ENCODE measurements around the gene F11R.

The F11R gene

DNA sequence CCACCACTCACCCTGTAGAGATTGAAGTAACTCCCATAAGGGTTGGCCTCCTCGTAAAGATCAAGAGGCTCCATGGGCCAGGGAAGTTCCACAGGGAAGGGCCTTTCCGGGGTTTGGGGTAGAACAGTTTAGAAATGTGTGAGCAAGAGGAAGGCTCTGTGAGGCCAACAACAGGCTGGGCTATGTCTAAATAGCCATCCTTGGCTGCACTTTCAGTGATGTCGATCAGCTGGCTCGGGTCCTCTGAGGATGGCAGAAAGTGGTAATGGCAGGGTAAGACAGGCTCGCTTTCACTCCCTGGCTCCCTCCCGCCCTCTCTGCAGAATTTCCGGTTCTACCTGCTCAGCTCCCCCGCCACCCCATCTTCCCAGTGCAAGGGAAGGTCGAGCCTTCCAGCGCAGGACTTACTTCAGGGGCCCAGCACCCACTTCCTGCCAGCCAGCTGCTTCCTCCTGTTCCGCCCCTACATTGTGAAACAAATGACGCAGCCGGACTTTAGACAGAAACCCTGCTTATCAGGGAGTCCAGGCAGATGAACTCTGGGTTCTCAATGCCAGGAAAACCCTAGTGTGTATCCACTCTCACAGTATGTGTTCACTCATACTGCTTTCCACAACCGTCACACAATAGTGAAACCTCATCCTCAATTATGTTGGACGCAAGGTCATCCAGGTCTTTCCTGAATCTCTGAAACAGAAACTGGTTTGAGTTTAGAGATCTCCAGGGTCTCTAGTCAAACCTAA is 7.3 kb downstream of the F11R start:
- no peak for DNase-seq (ENCODE audit: extremely low spot score)
- ChIA-PET POLR2A (interaction anchor here (1.1 to 1.3 kb wide), 2 partner anchors 32 to 120 kb away, joined by 3 read pairs; partner anchors contain the start of gene USF1), CTCF (interaction anchor here (1.4 kb wide), 1 partner anchor 16 kb away, joined by 4 read pairs; no protein-coding TSS in a partner anchor)
- TF ChIP-seq LEF1 (IDR thresholded peaks at IDR 0.05; ENCODE audit: borderline replicate concordance) (no peak), FOXA1 (IDR thresholded peaks at IDR 0.05) (no peak)

DNA sequence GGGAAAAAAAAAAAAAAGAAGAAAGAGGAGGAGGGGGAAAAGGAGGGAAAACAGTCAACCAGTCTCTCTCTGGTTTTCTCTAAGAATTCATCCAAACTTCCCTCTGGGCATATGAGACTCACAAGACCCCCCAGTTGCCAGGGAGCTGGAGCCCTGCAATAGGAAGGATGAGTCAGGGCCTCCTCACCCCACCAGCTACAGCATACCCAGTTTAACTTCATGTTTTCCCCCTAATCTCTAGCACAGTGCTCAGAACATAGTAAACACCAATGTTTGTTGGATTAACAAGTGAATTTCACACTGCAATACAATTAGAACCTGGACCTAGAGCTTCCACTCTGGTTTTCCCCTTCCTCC is 7.8 kb downstream of the F11R start:
- TF ChIP-seq, protein P1, sequence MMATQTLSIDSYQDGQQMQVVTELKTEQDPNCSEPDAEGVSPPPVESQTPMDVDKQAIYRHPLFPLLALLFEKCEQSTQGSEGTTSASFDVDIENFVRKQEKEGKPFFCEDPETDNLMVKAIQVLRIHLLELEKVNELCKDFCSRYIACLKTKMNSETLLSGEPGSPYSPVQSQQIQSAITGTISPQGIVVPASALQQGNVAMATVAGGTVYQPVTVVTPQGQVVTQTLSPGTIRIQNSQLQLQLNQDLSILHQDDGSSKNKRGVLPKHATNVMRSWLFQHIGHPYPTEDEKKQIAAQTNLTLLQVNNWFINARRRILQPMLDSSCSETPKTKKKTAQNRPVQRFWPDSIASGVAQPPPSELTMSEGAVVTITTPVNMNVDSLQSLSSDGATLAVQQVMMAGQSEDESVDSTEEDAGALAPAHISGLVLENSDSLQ (IDR thresholded peaks at IDR 0.05): no peak
- no peak for TF ChIP-seq SP1 (IDR thresholded peaks at IDR 0.05)
- TF ChIP-seq LEF1 (IDR thresholded peaks at IDR 0.05; ENCODE audit: borderline replicate concordance): no peak
- ChIA-PET POLR2A (interaction anchor here (1.1 to 1.3 kb wide), 2 partner anchors 33 to 120 kb away, joined by 3 read pairs; partner anchors contain the start of gene USF1), CTCF (interaction anchor here (1.4 kb wide), 1 partner anchor 16 kb away, joined by 4 read pairs; no protein-coding TSS in a partner anchor)
- DNase-seq (ENCODE audit: extremely low spot score): no peak

DNA sequence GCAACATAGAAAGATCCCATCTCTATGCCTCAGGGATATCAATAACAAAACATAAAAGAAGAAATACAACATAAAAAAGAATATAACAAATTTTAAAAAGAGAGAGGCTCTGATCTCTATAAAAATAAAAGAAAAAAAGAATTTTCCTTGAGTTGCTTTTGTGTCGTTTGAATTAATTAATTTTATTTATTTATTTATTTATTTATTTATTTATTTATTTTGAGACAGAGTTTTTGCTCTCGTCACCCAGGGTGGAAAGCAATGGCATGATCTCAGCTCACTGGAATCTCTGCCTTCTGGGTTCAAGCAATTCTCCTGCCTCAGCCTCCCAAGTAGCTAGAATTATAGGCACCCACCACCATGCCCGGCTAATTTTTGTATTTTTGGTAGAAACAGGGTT is 8.5 kb downstream of the F11R start:
- no peak for TF ChIP-seq NFRKB (IDR thresholded peaks at IDR 0.05)
- no peak for TF ChIP-seq SUZ12 (IDR thresholded peaks at IDR 0.05)
- no peak for TF ChIP-seq HDGF (IDR thresholded peaks at IDR 0.05; ENCODE audit: borderline replicate concordance)
- TF ChIP-seq ELF4 (IDR thresholded peaks at IDR 0.05): no peak
- no peak for TF ChIP-seq ZNF384 (IDR thresholded peaks at IDR 0.05)
- TF ChIP-seq FOXK2 (IDR thresholded peaks at IDR 0.05): no peak
- no peak for TF ChIP-seq TARDBP (IDR thresholded peaks at IDR 0.05)
- TF ChIP-seq BHLHE40 (IDR thresholded peaks at IDR 0.05; ENCODE audit: borderline replicate concordance): no peak
- CTCF ChIA-PET: no interaction called here
- DNase-seq (ENCODE audit: extremely low spot score): no peak
- POLR2A ChIA-PET: no interaction called here

DNA sequence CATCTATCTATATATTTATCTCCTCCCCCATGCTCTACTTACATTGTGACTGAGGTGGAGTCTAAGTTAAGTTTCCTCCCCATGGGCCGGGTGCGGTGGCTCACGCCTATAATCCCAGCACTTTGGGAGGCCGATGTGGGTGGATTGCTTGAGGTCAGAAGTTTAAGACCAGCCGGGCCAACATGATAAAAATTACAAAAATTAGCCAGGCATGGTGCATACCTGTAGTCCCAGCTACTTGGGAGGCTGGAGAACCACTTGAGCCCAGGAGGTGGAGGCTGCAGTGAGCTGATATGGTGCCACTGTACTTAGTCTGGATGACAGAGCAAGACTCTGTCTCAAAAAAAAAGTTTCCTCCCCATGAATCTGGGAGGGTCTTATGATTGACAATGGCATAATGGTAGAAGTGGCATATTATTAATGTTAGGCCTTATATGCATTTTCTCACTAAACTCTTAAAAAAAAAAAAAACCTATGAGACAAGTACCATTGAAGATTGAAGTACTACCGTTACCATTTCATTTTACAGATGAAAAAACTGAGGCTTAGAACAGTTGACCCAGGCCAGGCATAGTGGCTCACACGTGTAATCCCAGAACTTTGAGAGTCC is 11.2 kb downstream of the F11R start:
- DNase-seq (ENCODE audit: extremely low spot score): no peak
- POLR2A ChIA-PET: no interaction called here
- no peak for TF ChIP-seq HDGF (IDR thresholded peaks at IDR 0.05; ENCODE audit: borderline replicate concordance)
- TF ChIP-seq NFRKB (IDR thresholded peaks at IDR 0.05): no peak
- TF ChIP-seq, protein P1 (IDR thresholded peaks at IDR 0.05): no peak
- no peak for TF ChIP-seq LEF1 (IDR thresholded peaks at IDR 0.05; ENCODE audit: borderline replicate concordance)
- TF ChIP-seq FOXM1 (IDR thresholded peaks at IDR 0.05; ENCODE audit: borderline replicate concordance): no peak
- TF ChIP-seq FOXK2 (IDR thresholded peaks at IDR 0.05): no peak
- TF ChIP-seq SP1 (IDR thresholded peaks at IDR 0.05): no peak
- TF ChIP-seq BHLHE40 (IDR thresholded peaks at IDR 0.05; ENCODE audit: borderline replicate concordance): no peak
- no peak for TF ChIP-seq TARDBP (IDR thresholded peaks at IDR 0.05)
- TF ChIP-seq CTBP1 (IDR thresholded peaks at IDR 0.05; ENCODE audit: borderline replicate concordance): no peak
- TF ChIP-seq L3MBTL2 (conservative IDR thresholded peaks at IDR 0.05): no peak
- TF ChIP-seq SUZ12 (IDR thresholded peaks at IDR 0.05): no peak
- no peak for TF ChIP-seq ARNT (IDR thresholded peaks at IDR 0.05)
- TF ChIP-seq ELF4 (IDR thresholded peaks at IDR 0.05): no peak
- TF ChIP-seq ZNF384 (IDR thresholded peaks at IDR 0.05): no peak
- TF ChIP-seq FOXA1 (IDR thresholded peaks at IDR 0.05): no peak
- CTCF ChIA-PET: no interaction called here

DNA sequence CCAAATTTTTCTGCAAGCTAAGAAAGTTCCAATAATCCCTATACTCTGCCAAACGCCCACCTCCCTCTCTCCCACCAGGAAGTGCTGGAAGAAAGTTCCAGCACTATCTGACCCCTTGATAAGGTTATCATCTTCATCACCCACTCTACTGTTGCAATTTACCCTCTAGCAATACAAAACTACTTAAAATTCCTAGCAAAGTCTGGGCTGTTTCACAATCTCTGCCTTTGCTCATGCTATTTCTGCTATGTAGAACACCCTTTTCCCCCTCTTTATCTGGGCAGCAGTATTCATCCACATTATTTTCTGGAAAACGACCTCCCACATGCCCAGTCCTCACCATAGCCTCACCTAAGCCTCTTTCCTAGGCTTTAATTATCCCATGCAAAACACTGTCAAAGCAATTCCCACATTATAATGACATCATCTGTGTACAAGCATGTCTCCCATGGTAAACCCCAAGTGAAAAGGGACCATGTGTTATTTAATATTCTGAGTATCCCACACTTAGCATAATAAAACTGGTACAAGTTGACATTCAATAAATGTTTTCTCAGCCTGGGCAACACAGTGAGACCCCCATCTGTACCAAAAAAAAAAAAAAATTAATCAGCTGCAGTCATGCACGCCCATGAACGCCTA is 12.0 kb downstream of the F11R start:
- ChIA-PET CTCF (no interaction called here), POLR2A (no interaction called here)
- no peak for DNase-seq (ENCODE audit: extremely low spot score)
- no peak for TF ChIP-seq L3MBTL2 (conservative IDR thresholded peaks at IDR 0.05)
- no peak for TF ChIP-seq ZNF384 (IDR thresholded peaks at IDR 0.05)
- no peak for TF ChIP-seq SUZ12 (IDR thresholded peaks at IDR 0.05)
- TF ChIP-seq CTBP1 (IDR thresholded peaks at IDR 0.05; ENCODE audit: borderline replicate concordance): no peak
- TF ChIP-seq LEF1 (IDR thresholded peaks at IDR 0.05; ENCODE audit: borderline replicate concordance): no peak
- TF ChIP-seq ELF4 (IDR thresholded peaks at IDR 0.05): no peak
- TF ChIP-seq SP1 (IDR thresholded peaks at IDR 0.05): no peak
- TF ChIP-seq ARNT (IDR thresholded peaks at IDR 0.05): no peak
- TF ChIP-seq FOXA1 (IDR thresholded peaks at IDR 0.05): no peak
- TF ChIP-seq, protein P1 (IDR thresholded peaks at IDR 0.05): no peak
- no peak for TF ChIP-seq FOXM1 (IDR thresholded peaks at IDR 0.05; ENCODE audit: borderline replicate concordance)
- no peak for TF ChIP-seq FOXK2 (IDR thresholded peaks at IDR 0.05)
- no peak for TF ChIP-seq HDGF (IDR thresholded peaks at IDR 0.05; ENCODE audit: borderline replicate concordance)

DNA sequence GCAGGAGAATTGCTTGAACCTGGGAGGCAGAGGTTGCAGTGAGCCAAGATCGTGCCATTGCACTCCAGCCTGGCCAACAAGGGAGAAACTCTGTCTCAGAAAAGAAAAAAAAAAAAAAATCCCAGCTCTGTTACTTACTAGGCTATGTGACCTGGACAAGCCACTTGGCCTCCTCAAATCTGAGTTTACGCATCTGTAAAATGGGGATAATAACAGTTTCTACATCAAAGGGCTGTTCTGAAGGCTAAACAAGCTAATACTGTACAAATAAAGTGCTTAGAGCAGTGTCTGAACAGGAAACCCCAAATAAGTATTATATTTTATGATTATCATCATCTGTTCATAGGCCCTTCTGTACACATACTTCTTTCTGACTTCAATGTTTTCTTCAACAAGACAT is 13.6 kb downstream of the F11R start:
- no peak for DNase-seq (ENCODE audit: extremely low spot score)
- no peak for TF ChIP-seq L3MBTL2 (conservative IDR thresholded peaks at IDR 0.05)
- no peak for TF ChIP-seq NFRKB (IDR thresholded peaks at IDR 0.05)
- no peak for TF ChIP-seq CTBP1 (IDR thresholded peaks at IDR 0.05; ENCODE audit: borderline replicate concordance)
- TF ChIP-seq SP1 (IDR thresholded peaks at IDR 0.05): no peak
- no peak for TF ChIP-seq BHLHE40 (IDR thresholded peaks at IDR 0.05; ENCODE audit: borderline replicate concordance)
- no peak for TF ChIP-seq FOXM1 (IDR thresholded peaks at IDR 0.05; ENCODE audit: borderline replicate concordance)
- TF ChIP-seq, protein P1 (IDR thresholded peaks at IDR 0.05): no peak
- TF ChIP-seq LEF1 (IDR thresholded peaks at IDR 0.05; ENCODE audit: borderline replicate concordance): no peak
- no peak for TF ChIP-seq HDGF (IDR thresholded peaks at IDR 0.05; ENCODE audit: borderline replicate concordance)
- ChIA-PET POLR2A (interaction anchor here (1.1 kb wide), 1 partner anchor 13 kb away, joined by 5 read pairs; the partner anchor contains the start of gene F11R), CTCF (no interaction called here)

All from HEK293T (cell line).